Large intestine (tissue), 1 donor: Measurements from ENCODE around the gene HMX2. TPM values are rescaled to one million over a fixed set of nuclear protein-coding genes. Genes with fewer than 3 reads are reported as not detected.

Experiments
- polyA plus RNA-seq: library from polyadenylated mRNA; unstranded; fragments of 120-200 nt; gene quantifications from one replicate; pipeline ENCODE4 v1.2.1, GENCODE V29; 2013

The HMX2 gene
- polyA plus RNA-seq, 1 donor, result 1.1 TPM

Other genes with a start within 250 kb of the HMX2 start
- gene FAM24A, start 237.5 kb upstream of the HMX2 start, polyA plus RNA-seq, result not detected
- 11.4 TPM for gene C10orf88, start 193.9 kb upstream of the HMX2 start, polyA plus RNA-seq
- 6.8 TPM for gene PSTK, start 167.7 kb upstream of the HMX2 start, polyA plus RNA-seq
- 18.2 TPM for gene IKZF5, start 139.3 kb upstream of the HMX2 start, polyA plus RNA-seq
- 19.6 TPM for gene ACADSB, start 139.1 kb upstream of the HMX2 start, polyA plus RNA-seq
- 1.5 TPM for gene HMX3, start 12.2 kb upstream of the HMX2 start, polyA plus RNA-seq
- gene BUB3, start 6.3 kb downstream of the HMX2 start, polyA plus RNA-seq, result 95.2 TPM